Calu3 (cell line): ENCODE measurements around the gene TIGD6. TPM values are rescaled to one million over a fixed set of nuclear protein-coding genes. Genes with fewer than 3 reads are reported as not detected.
"Not testable (repeated sequence)": the region's sequence is repeated elsewhere in the genome, so short reads cannot be mapped to it uniquely, and the experiment has no call there.

ENCODE experiments used
- BruUV-seq: library from RNA; stranded (reverse); fragments of 400-500 nt; replicated peaks from 2 replicates; lab custom pipeline; 2021; lab: Mats Ljungman, UMichigan
- CTCF ChIA-PET: fragments of 300-600 bp; sonication (Branson Sonifier 250); formaldehyde crosslinking; loops from one replicate; lab custom pipeline; 2022; ENCODE audit warnings: antibody characterized with exemption; lab: Charles Lee
- DNase-seq: peaks from one replicate; pipeline ENCODE4 v3.0.0; 2022
- H3K27ac Mint-ChIP-seq: one replicate; pipeline ENCODE4 v1.8.0; 2022; ENCODE audit warnings: mixed read lengths; ENCODE audit not compliant: unreplicated experiment
- H3K27me3 Mint-ChIP-seq: one replicate; pipeline ENCODE4 v1.8.0; 2022; ENCODE audit warnings: mixed read lengths; ENCODE audit not compliant: unreplicated experiment
- H3K36me3 Mint-ChIP-seq: one replicate; pipeline ENCODE4 v1.8.0; 2022; ENCODE audit warnings: mild to moderate bottlenecking, moderate library complexity, mixed read lengths; ENCODE audit not compliant: insufficient read depth, unreplicated experiment
- H3K4me1 Mint-ChIP-seq: one replicate; pipeline ENCODE4 v1.8.0; 2022; ENCODE audit warnings: mild to moderate bottlenecking, low read depth, mixed read lengths; ENCODE audit not compliant: unreplicated experiment
- H3K4me3 Mint-ChIP-seq: one replicate; pipeline ENCODE4 v1.8.0; 2022; ENCODE audit warnings: mild to moderate bottlenecking, low read depth, moderate library complexity, mixed read lengths; ENCODE audit not compliant: unreplicated experiment
- H3K9me3 Mint-ChIP-seq: one replicate; pipeline ENCODE4 v1.8.0; 2022; ENCODE audit warnings: low read depth, mixed read lengths; ENCODE audit not compliant: unreplicated experiment
- intact Hi-C: fragments of 100-400 bp; cut with micrococcal nuclease; formaldehyde crosslinking; loops from one replicate; pipeline ENCODE4 v1.10.0; 2022; ENCODE audit not compliant: unreplicated experiment
- total RNA-seq: library from RNA; stranded (reverse); gene quantifications from 2 replicates; pipeline ENCODE4 v1.2.3, GENCODE V29; 2022
- TF ChIP-seq, protein P1 (sequence below): fragments of 200-600 bp; IDR thresholded peaks from one replicate; pipeline ENCODE4 v1.8.0; 2022; ENCODE audit warnings: antibody characterized with exemption; ENCODE audit not compliant: unreplicated experiment

The TIGD6 gene
- total RNA-seq, 1 experiment from 2014 or later = 5.2 TPM

DNA sequence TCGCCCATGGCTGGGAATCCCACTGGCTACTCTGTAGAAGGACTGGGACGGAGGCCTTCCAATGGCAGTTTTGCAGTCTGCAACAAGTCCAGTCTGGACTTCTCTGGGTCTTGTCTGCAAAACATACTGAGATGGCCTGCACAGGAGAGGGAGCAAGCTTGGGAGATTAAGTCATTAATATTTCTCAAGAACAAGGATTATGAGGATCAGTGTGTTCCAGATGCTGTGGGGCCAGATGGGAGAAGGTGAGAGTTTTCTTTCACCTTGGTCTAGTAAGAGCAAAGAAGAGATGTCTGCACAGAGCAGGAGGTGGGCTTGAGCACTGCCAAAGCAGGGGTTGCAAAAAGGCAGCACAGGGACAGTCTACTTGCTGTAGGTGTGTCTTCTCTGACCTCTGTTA, 55.8 kb downstream of the TIGD6 start, which contains the start of gene PDE6A:
TSS of gene PDE6A (minus strand) at position 128 of the 400 bp plus-strand sequence. CDS start at position 8, 120 bp downstream.
- no peak for DNase-seq
- Mint-ChIP-seq H3K27me3 (no peaks in the 10 kb centered on the region), H3K4me3 (no peak within 1 kb of the TSS), H3K36me3 (peaks cover 9% of the 10 kb centered on the region), H3K9me3 (no peaks in the 10 kb centered on the region), H3K27ac (no peak within 1 kb of the TSS), H3K4me1 (peaks cover 47% of the 10 kb centered on the region)
- intact Hi-C loops = no loop called here
- TF ChIP-seq, protein P1, sequence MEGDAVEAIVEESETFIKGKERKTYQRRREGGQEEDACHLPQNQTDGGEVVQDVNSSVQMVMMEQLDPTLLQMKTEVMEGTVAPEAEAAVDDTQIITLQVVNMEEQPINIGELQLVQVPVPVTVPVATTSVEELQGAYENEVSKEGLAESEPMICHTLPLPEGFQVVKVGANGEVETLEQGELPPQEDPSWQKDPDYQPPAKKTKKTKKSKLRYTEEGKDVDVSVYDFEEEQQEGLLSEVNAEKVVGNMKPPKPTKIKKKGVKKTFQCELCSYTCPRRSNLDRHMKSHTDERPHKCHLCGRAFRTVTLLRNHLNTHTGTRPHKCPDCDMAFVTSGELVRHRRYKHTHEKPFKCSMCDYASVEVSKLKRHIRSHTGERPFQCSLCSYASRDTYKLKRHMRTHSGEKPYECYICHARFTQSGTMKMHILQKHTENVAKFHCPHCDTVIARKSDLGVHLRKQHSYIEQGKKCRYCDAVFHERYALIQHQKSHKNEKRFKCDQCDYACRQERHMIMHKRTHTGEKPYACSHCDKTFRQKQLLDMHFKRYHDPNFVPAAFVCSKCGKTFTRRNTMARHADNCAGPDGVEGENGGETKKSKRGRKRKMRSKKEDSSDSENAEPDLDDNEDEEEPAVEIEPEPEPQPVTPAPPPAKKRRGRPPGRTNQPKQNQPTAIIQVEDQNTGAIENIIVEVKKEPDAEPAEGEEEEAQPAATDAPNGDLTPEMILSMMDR = no peak
- no TSS peak for BruUV-seq
- CTCF ChIA-PET = no interaction called here

DNA sequence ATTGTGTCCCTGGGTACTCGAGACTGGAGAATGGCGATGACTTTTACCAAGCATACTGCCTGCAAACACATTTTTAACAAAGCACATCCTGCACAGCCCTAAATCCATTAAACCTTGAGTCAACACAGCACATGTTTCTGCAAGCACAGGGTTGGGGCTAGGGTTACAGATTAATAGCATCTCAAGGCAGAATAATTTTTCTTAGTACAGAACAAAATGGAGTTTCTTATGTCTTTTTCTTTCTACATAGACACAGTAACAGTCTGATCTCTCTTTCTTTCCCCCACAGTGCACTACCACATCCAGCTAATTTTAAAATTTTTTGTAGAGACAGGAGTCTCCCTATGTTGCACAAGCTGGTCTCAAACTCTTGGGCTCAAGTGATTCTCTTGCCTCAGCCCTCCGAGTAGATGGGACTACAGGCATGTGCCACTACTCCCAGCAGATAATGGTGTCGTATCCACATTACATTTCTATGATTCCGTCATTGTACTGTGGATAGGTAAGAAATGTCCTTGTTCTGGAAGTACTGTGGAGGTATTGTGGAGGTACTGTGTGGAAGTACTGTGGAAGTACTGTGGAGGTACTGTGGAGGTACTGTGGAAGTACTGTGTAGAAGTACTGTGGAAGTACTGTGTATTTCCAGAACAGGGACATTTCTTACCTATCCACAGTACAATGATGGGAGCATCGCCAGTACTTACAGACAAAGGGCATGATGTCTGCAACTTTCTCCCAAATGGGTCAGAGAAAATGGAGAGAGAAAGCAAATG, 57.1 kb downstream of the TIGD6 start:
- H3K9me3 Mint-ChIP-seq, BruUV-seq, intact Hi-C loops, CTCF ChIA-PET, H3K4me3 Mint-ChIP-seq, H3K27ac Mint-ChIP-seq, H3K27me3 Mint-ChIP-seq, DNase-seq: not testable (repeated sequence)
- Mint-ChIP-seq H3K36me3 (peaks cover 18% of the 10 kb centered on the region), H3K4me1 (peaks cover 55% of the 10 kb centered on the region)

Other genes with a start within 250 kb of the TIGD6 start
- not detected in 2 replicates for gene PDE6A, start 55.9 kb downstream of the TIGD6 start, total RNA-seq
- 17.3 and 34.6 TPM in 2 replicates for gene SLC26A2, start 39.9 kb downstream of the TIGD6 start, total RNA-seq
- 55.9 and 58.2 TPM in 2 replicates for gene HMGXB3, start 85 bp upstream of the TIGD6 start, total RNA-seq
- gene CSF1R, start 85.9 kb upstream of the TIGD6 start, total RNA-seq = not detected in 2 replicates
- gene PDGFRB, start 155.2 kb upstream of the TIGD6 start, total RNA-seq = not detected in 2 replicates
- gene CDX1, start 166.1 kb upstream of the TIGD6 start, total RNA-seq = not detected in 2 replicates
- not detected in 2 replicates for gene SLC6A7, start 189.4 kb upstream of the TIGD6 start, total RNA-seq